Measurements from ENCODE around the gene CLEC16A.

DNA sequence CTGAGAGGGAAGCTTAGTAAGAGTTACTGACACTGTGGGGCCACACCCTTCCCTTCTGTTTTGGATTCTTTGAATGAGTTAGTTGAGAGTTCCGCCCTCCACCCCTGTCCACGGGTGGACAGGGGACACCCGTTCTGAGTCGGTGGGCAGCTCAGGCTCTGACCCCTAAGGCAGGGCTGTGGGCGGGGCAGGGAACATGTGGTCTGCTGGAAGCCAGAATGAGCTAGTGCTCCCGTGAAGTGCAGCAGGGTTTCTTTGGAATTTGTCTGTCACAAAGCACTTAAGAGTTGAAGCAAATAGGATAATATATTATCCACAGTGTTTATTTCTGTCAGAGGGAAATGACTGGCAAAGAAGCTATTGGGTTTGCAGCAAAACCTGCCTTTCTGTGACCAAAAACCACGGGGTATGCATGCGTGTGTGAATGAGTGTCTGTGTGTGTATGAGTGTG lies 90.1 kb downstream of the CLEC16A start:
- TF ChIP-seq POLR2A (IDR thresholded peaks at IDR 0.05): no peak
- TF ChIP-seq, protein P1, sequence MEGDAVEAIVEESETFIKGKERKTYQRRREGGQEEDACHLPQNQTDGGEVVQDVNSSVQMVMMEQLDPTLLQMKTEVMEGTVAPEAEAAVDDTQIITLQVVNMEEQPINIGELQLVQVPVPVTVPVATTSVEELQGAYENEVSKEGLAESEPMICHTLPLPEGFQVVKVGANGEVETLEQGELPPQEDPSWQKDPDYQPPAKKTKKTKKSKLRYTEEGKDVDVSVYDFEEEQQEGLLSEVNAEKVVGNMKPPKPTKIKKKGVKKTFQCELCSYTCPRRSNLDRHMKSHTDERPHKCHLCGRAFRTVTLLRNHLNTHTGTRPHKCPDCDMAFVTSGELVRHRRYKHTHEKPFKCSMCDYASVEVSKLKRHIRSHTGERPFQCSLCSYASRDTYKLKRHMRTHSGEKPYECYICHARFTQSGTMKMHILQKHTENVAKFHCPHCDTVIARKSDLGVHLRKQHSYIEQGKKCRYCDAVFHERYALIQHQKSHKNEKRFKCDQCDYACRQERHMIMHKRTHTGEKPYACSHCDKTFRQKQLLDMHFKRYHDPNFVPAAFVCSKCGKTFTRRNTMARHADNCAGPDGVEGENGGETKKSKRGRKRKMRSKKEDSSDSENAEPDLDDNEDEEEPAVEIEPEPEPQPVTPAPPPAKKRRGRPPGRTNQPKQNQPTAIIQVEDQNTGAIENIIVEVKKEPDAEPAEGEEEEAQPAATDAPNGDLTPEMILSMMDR (IDR thresholded peaks at IDR 0.05): no peak
